BE2C (cell line): ENCODE results near the gene RHBDL3.

Source experiments
- DNase-seq: peaks from one replicate; pipeline ENCODE4 v3.0.0-alpha.2; 2020
- H3K27me3 ChIP-seq: fragments of 250-450 bp; sonication (Bioruptor Pico); 2 replicates; pipeline ENCODE4 v1.5.1; 2020; ENCODE audit warnings: mild to moderate bottlenecking
- H3K36me3 ChIP-seq: fragments of 250-450 bp; sonication (Bioruptor Pico); 2 replicates; pipeline ENCODE4 v1.5.1; 2020; ENCODE audit warnings: mild to moderate bottlenecking
- H3K4me1 ChIP-seq: fragments of 250-450 bp; sonication (Bioruptor Pico); 2 replicates; pipeline ENCODE4 v1.5.1; 2020
- H3K4me3 ChIP-seq: 2 replicates; pipeline ENCODE4 v1.5.1; 2011; ENCODE audit warnings: low read depth, low read length
- H3K9me3 ChIP-seq: fragments of 250-450 bp; sonication (Bioruptor Pico); 2 replicates; pipeline ENCODE4 v1.5.1; 2020
- CTCF ChIP-seq: IDR thresholded peaks from 2 replicates; pipeline ENCODE4 v1.5.1; 2012; ENCODE audit warnings: mild to moderate bottlenecking, low read depth, low read length

Gene RHBDL3

GRCh38 chr17:32285306-32285705 lies 19.7 kb downstream of the RHBDL3 start:
- no peak for DNase-seq
- Histone ChIP-seq H3K4me3 (no peak overlapping the region), H3K36me3 (no peaks in the 10 kb centered on the region), H3K27me3 (no peaks in the 10 kb centered on the region), H3K4me1 (peaks cover 12% of the 10 kb centered on the region), H3K9me3 (no peaks in the 10 kb centered on the region)
- TF ChIP-seq CTCF: no peak

GRCh38 chr17:32285746-32286517 lies 20.3 kb downstream of the RHBDL3 start:
- Histone ChIP-seq H3K9me3 (no peaks in the 10 kb centered on the region), H3K36me3 (no peaks in the 10 kb centered on the region), H3K27me3 (no peaks in the 10 kb centered on the region), H3K4me3 (no peak overlapping the region), H3K4me1 (peaks cover 6% of the 10 kb centered on the region)
- no peak for TF ChIP-seq CTCF
- no peak for DNase-seq

GRCh38 chr17:32286518-32286900 lies 20.9 kb downstream of the RHBDL3 start:
- no peak overlapping the region for H3K4me3 ChIP-seq
- H3K4me1 ChIP-seq: peaks cover 6% of the 10 kb centered on the region
- no peaks in the 10 kb centered on the region for H3K36me3 ChIP-seq
- no peaks in the 10 kb centered on the region for H3K9me3 ChIP-seq
- DNase-seq: no peak
- no peaks in the 10 kb centered on the region for H3K27me3 ChIP-seq
- TF ChIP-seq CTCF: no peak

- Histone ChIP-seq H3K36me3 (no peaks in the 10 kb centered on the region), H3K9me3 (no peaks in the 10 kb centered on the region), H3K4me3 (no peak overlapping the region), H3K27me3 (no peaks in the 10 kb centered on the region), H3K4me1 (peaks cover 6% of the 10 kb centered on the region)
- no peak for TF ChIP-seq CTCF
- no peak for DNase-seq
Measured at GRCh38 chr17:32287804-32288511, 22.3 kb downstream of the RHBDL3 start.

- TF ChIP-seq CTCF: no peak
- H3K27me3 ChIP-seq: no peaks in the 10 kb centered on the region
- no peak overlapping the region for H3K4me3 ChIP-seq
- H3K9me3 ChIP-seq: no peaks in the 10 kb centered on the region
- DNase-seq: no peak
- no peaks in the 10 kb centered on the region for H3K36me3 ChIP-seq
- H3K4me1 ChIP-seq: peaks cover 6% of the 10 kb centered on the region
Measured at GRCh38 chr17:32288615-32289014, 23.0 kb downstream of the RHBDL3 start.
